GM12878 (cell line): ENCODE results near the gene RASIP1. TPM values are rescaled to one million over a fixed set of nuclear protein-coding genes. Genes with fewer than 3 reads are reported as not detected.

Experiments
- ATAC-seq: fragments of 200-7000 bp; cut with Tn5 transposase; 3 replicates; pipeline ENCODE4 v1.9.1; 2020; ENCODE audit warnings: mild to moderate bottlenecking, moderate library complexity
- BruUV-seq: library from RNA; stranded (reverse); fragments of 400-500 nt; replicated peaks from 2 replicates; lab custom pipeline; 2021; lab: Mats Ljungman, UMichigan
- CTCF ChIA-PET: fragments of 300-600 bp; sonication (Branson Sonifier 250); formaldehyde crosslinking; extraction: SDS; loops from one replicate; lab custom pipeline; 2021; ENCODE audit warnings: inconsistent platforms; lab: Yijun Ruan, JAX
- POLR2A ChIA-PET: fragments of 350-600 bp; formaldehyde crosslinking; extraction: SDS; loops from one replicate; lab custom pipeline; 2021; ENCODE audit warnings: inconsistent platforms; lab: Charles Lee
- RAD21 ChIA-PET: fragments of 300-600 bp; sonication (Branson Sonifier 250); formaldehyde crosslinking; loops from one replicate; lab custom pipeline; 2023; ENCODE audit warnings: antibody characterized with exemption; ENCODE audit not compliant: unreplicated experiment; lab: Charles Lee
- SMC1A ChIA-PET: fragments of 300-600 bp; sonication (Branson Sonifier 250); formaldehyde crosslinking; loops from one replicate; lab custom pipeline; 2023; ENCODE audit not compliant: unreplicated experiment, uncharacterized antibody; lab: Charles Lee
- DNase-seq: peaks from one replicate; pipeline ENCODE4 v3.0.0-alpha.2; 2011; ENCODE audit warnings: low read depth, low spot score
- FAIRE-seq: peaks from 3 replicates; lab custom pipeline; 2011; peaks lifted over from hg19 to GRCh38; lab: Jason Lieb, UNC
- H2AFZ ChIP-seq: 2 replicates; pipeline ENCODE4 v1.6.0; 2011; ENCODE audit warnings: low read depth, low read length, control low read depth; ENCODE audit not compliant: control insufficient read depth
- H3K27ac ChIP-seq: 2 replicates; pipeline ENCODE4 v1.5.1; 2011; ENCODE audit warnings: control low read depth; ENCODE audit not compliant: control insufficient read depth, insufficient read depth
- H3K27me3 ChIP-seq, 2 experiments: replicated peaks in 1 of 2; 2 replicates each; pipeline versions ENCODE4 v1.6.0 to v1.6.1; 2011; ENCODE audit warnings: low read length in 1 of 2; ENCODE audit not compliant: control insufficient read depth in 2 of 2, insufficient read depth in 2 of 2
- H3K36me3 ChIP-seq, 2 experiments: 2 replicates each; pipeline ENCODE4 v1.5.1; 2011; ENCODE audit warnings: low read length in 1 of 2; ENCODE audit not compliant: control insufficient read depth in 2 of 2, insufficient read depth in 2 of 2
- H3K4me1 ChIP-seq: 2 replicates; pipeline ENCODE4 v1.6.1; 2011; ENCODE audit warnings: mild to moderate bottlenecking, low read length, moderate library complexity, mixed read lengths; ENCODE audit not compliant: control insufficient read depth, insufficient read depth
- H3K4me2 ChIP-seq: 2 replicates; pipeline ENCODE4 v1.6.0; 2011; ENCODE audit warnings: control low read depth; ENCODE audit not compliant: control insufficient read depth, insufficient read depth
- H3K4me3 ChIP-seq: fragments of 200-600 bp; sonication (generic); 2 replicates; pipeline ENCODE4 v1.5.1; 2016
- H3K79me2 ChIP-seq: 2 replicates; pipeline ENCODE4 v1.6.0; 2011; ENCODE audit warnings: low read length; ENCODE audit not compliant: control insufficient read depth, insufficient read depth
- H3K9ac ChIP-seq: 2 replicates; pipeline ENCODE4 v1.8.0; 2011; ENCODE audit warnings: low read length, control low read depth, mixed read lengths; ENCODE audit not compliant: control insufficient read depth, insufficient read depth
- H3K9me3 ChIP-seq: replicated peaks from 3 replicates; pipeline ENCODE4 v1.5.1; 2011; ENCODE audit warnings: mild to moderate bottlenecking, low read length; ENCODE audit not compliant: control insufficient read depth, insufficient read depth
- H4K20me1 ChIP-seq: 2 replicates; pipeline ENCODE4 v1.6.0; 2011; ENCODE audit not compliant: control insufficient read depth, insufficient read depth
- ASH2L ChIP-seq: fragments of 300-600, 200-600 bp; sonication (generic); IDR thresholded peaks from 2 replicates; pipeline ENCODE4 v1.6.1; 2017; ENCODE audit warnings: low read depth, mild to moderate bottlenecking, borderline replicate concordance
- ATF7 ChIP-seq: fragments of 450-650 bp; IDR thresholded peaks from 2 replicates; pipeline ENCODE4 v1.6.1; 2016; ENCODE audit warnings: low read depth, mild to moderate bottlenecking
- CBX5 ChIP-seq: sonication (generic); IDR thresholded peaks from 2 replicates; pipeline ENCODE4 v1.6.1; 2016; ENCODE audit warnings: low read depth, moderate library complexity, mild to moderate bottlenecking, inconsistent platforms
- CREB1 ChIP-seq: IDR thresholded peaks from 2 replicates; pipeline ENCODE4 v1.6.1; 2012; ENCODE audit warnings: low read depth, mild to moderate bottlenecking, inconsistent platforms
- EED ChIP-seq: sonication (generic); IDR thresholded peaks from 2 replicates; pipeline ENCODE4 v1.6.1; 2016; ENCODE audit warnings: antibody characterized with exemption, low read depth
- GATAD2B ChIP-seq: fragments of 450-650 bp; conservative IDR thresholded peaks from 2 replicates; pipeline ENCODE4 v1.6.1; 2017; ENCODE audit warnings: low read depth, mild to moderate bottlenecking, moderate library complexity
- HDAC2 ChIP-seq: fragments of 200-600 bp; sonication (generic); IDR thresholded peaks from 2 replicates; pipeline ENCODE4 v1.6.1; 2017
- JUNB ChIP-seq: IDR thresholded peaks from 2 replicates; pipeline ENCODE4 v1.6.1; 2016; ENCODE audit warnings: antibody characterized with exemption, mild to moderate bottlenecking
- JUND ChIP-seq: IDR thresholded peaks from 2 replicates; pipeline ENCODE4 v1.6.1; 2012; ENCODE audit warnings: low read depth, mild to moderate bottlenecking, low read length, improper control_type of control experiment, moderate library complexity
- KLF5 ChIP-seq: fragments of 450-650 bp; IDR thresholded peaks from 2 replicates; pipeline ENCODE4 v1.6.1; 2014; ENCODE audit warnings: mild to moderate bottlenecking; ENCODE audit not compliant: partially characterized antibody
- MYB ChIP-seq: fragments of 150-350 bp; IDR thresholded peaks from 2 replicates; pipeline ENCODE4 v1.6.1; 2014; ENCODE audit warnings: mild to moderate bottlenecking, low read depth, low read length, borderline replicate concordance
- NFYB ChIP-seq: IDR thresholded peaks from 2 replicates; pipeline ENCODE4 v1.6.1; 2011; ENCODE audit warnings: low read depth, mild to moderate bottlenecking, low read length, improper control_type of control experiment, moderate library complexity; ENCODE audit not compliant: insufficient read depth
- NR2C1 ChIP-seq: fragments of 450-650 bp; IDR thresholded peaks from 2 replicates; pipeline ENCODE4 v1.6.1; 2017; ENCODE audit warnings: antibody characterized with exemption, mild to moderate bottlenecking, moderate library complexity
- RB1 ChIP-seq: fragments of 450-650 bp; formaldehyde crosslinking; IDR thresholded peaks from 2 replicates; pipeline ENCODE4 v1.6.1; 2017; ENCODE audit warnings: mild to moderate bottlenecking, borderline replicate concordance
- RUNX3 ChIP-seq: IDR thresholded peaks from 2 replicates; pipeline ENCODE4 v1.6.1; 2012; ENCODE audit warnings: low read length, inconsistent platforms
- SMC3 ChIP-seq: IDR thresholded peaks from 2 replicates; pipeline ENCODE4 v1.6.1; 2011; ENCODE audit warnings: low read length, improper control_type of control experiment, borderline replicate concordance
- TCF7 ChIP-seq: IDR thresholded peaks from 2 replicates; pipeline ENCODE4 v1.6.1; 2014; ENCODE audit warnings: antibody characterized with exemption, borderline replicate concordance
- YBX1 ChIP-seq: fragments of 450-650 bp; IDR thresholded peaks from 2 replicates; pipeline ENCODE4 v1.6.1; 2016; ENCODE audit warnings: antibody characterized with exemption
- WGBS: methylation state at CpG from one replicate; pipeline ENCODE4 v1.1.6; 2016; ENCODE audit warnings: low lambda C conversion rate; ENCODE audit not compliant: insufficient replicate concordance, insufficient coverage; ENCODE audit errors: missing lambda C conversion rate; 5-methylcytosine and 5-hydroxymethylcytosine counted together
- in situ Hi-C: fragments of 300-500 bp; cut with MboI; formaldehyde crosslinking; loops from 9 replicates; pipeline ENCODE4 v1.14.3; 2018; ENCODE audit warnings: mixed read lengths
- intact Hi-C: fragments of 100-400 bp; cut with micrococcal nuclease; formaldehyde crosslinking; loops from one replicate; pipeline ENCODE4 v1.14.2; 2022; ENCODE audit not compliant: unreplicated experiment
- polyA plus RNA-seq, 11 experiments: library from polyadenylated mRNA; depleted of rRNA in 4 of 11; unstranded in 6 of 11; stranded (reverse) in 5 of 11; fragments of >200 nt; fragmentation: Nextera tagmentation in 4 of 11; fragmentation: Illumina TruSeq in 1 of 11; extraction: Ambion mirVana in 4 of 11; extraction: Trizol in 1 of 11; gene quantifications; 1 replicate in 1 of 11; 2 replicates in 10 of 11; pipeline versions ENCODE4 v1.2.1 to v1.2.3, GENCODE V29; 2011 to 2016; ENCODE audit warnings: inconsistent platforms in 2 of 11, missing spikeins in 2 of 11, low read depth in 1 of 11
- total RNA-seq, 4 experiments: library from RNA; depleted of rRNA in 3 of 4; stranded (reverse); fragments of >200 nt in 3 of 4; fragmentation: Illumina TruSeq in 1 of 4; extraction: Trizol in 1 of 4; gene quantifications; 2 replicates each; pipeline versions ENCODE4 v1.2.1 to v1.2.3, GENCODE V29; 2013 to 2021
- TF ChIP-seq, protein P1 (sequence below): fragments of 150-350 bp; IDR thresholded peaks from 2 replicates; pipeline ENCODE4 v1.6.1; 2014; ENCODE audit warnings: mild to moderate bottlenecking, low read depth, low read length

The RASIP1 gene
- total and polyA plus RNA-seq, 10 of the 15 experiments (the other 5 are each of a cell fraction or from before 2014, with no cell fraction given), result 0.08 TPM; not detected in 9

DNA sequence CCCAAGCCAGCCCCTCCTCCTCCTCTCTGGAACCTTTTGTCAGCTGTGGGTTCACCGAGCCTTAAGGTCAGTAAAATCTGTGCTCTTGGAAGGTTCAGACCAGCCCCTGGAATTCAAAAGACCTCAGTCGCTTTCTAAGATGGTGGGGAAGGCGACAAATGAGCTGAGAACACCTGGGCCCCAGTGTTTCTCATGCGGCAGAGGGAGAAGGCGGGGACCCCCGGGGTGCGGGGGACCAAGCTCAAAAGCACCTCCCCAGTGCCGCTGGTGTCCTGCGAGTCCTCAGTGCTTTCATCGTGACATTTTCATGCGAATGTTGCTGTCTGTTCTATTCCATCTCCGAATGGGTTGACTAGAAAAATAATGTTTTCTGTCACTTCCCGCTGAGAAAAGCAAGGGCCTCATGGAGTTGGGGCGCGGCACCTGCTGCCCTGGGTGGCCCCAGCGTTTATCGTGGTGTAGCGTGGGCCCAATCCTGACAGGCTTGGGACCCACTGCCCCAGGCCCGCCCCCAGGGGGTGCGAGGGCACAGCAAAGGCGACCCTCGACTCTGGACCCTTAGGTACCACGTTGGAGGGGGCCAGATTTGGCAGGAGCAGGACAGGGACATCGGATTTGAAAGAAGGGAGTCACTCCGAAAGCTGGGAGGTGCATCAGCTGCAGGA is 66.8 kb downstream of the RASIP1 start:
- Histone ChIP-seq H2AFZ (no peak overlapping the region), H3K9me3 (no peaks in the 10 kb centered on the region; the same call in 2 of the 3 replicates), H3K4me3 (no peak overlapping the region), H4K20me1 (no peaks in the 10 kb centered on the region), H3K27me3 (peaks cover 0 to 2% of the 10 kb centered on the region in 2 experiments; a peak in 2 of 4 replicates), H3K27ac (no peak overlapping the region), H3K36me3 (no peaks in the 10 kb centered on the region), H3K4me2 (no peak overlapping the region), H3K4me1 (no peaks in the 10 kb centered on the region), H3K79me2 (no peaks in the 10 kb centered on the region), H3K9ac (no peak overlapping the region)
- no peak for DNase-seq
- TF ChIP-seq CBX5 (no peak), SMC3 (no peak), JUNB (no peak), HDAC2 (no peak), TCF7 (no peak), RB1 (no peak), YBX1 (no peak), GATAD2B (no peak), MYB (no peak), RUNX3 (no peak), ASH2L (no peak), NFYB (no peak), NR2C1 (no peak), ATF7 (no peak), EED (no peak), JUND (no peak), KLF5 (no peak), CREB1 (no peak)
- TF ChIP-seq, protein P1, sequence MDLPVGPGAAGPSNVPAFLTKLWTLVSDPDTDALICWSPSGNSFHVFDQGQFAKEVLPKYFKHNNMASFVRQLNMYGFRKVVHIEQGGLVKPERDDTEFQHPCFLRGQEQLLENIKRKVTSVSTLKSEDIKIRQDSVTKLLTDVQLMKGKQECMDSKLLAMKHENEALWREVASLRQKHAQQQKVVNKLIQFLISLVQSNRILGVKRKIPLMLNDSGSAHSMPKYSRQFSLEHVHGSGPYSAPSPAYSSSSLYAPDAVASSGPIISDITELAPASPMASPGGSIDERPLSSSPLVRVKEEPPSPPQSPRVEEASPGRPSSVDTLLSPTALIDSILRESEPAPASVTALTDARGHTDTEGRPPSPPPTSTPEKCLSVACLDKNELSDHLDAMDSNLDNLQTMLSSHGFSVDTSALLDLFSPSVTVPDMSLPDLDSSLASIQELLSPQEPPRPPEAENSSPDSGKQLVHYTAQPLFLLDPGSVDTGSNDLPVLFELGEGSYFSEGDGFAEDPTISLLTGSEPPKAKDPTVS, result no peak
- SMC1A ChIA-PET, result interaction anchor here (1.2 to 1.9 kb wide), 2 partner anchors 8 to 28 kb away, joined by 4 to 11 read pairs; partner anchors contain the start of gene CA11
- CTCF ChIA-PET, result interaction anchor here (0.8 to 3.1 kb wide), 10 partner anchors 10 to 114 kb away, joined by 3 to 20 read pairs (median 4); no protein-coding TSS in a partner anchor
- 59% methylated on average over 25 of the region's 25 CpGs for WGBS
- ATAC-seq, result no peak
- RAD21 ChIA-PET, result interaction anchor here (1.1 kb wide), 1 partner anchor 8 kb away, joined by 3 read pairs; no protein-coding TSS in a partner anchor
- no TSS peak for BruUV-seq
- no peak for FAIRE-seq
- POLR2A ChIA-PET, result no interaction called here
- in situ Hi-C loops, result no loop called here
- intact Hi-C loops, result no loop called here
